Kidney epithelial cell (primary cell): Measurements from ENCODE around the gene PUM1. TPM values are rescaled to one million over a fixed set of nuclear protein-coding genes. Genes with fewer than 3 reads are reported as not detected.
"Not testable (repeated sequence)": the region's sequence is repeated elsewhere in the genome, so short reads cannot be mapped to it uniquely, and the experiment has no call there.

Experiments
- DNase-seq: peaks from one replicate; pipeline ENCODE4 v3.0.0-alpha.2; 2010; ENCODE audit warnings: low read depth
- H3K27me3 ChIP-seq: 2 replicates; pipeline ENCODE4 v1.6.0; 2011; ENCODE audit warnings: low read length; ENCODE audit not compliant: control insufficient read depth, insufficient read depth
- H3K36me3 ChIP-seq: 2 replicates; pipeline ENCODE4 v1.5.1; 2011; ENCODE audit warnings: low read length; ENCODE audit not compliant: control insufficient read depth, insufficient read depth
- H3K4me3 ChIP-seq: 2 replicates; pipeline ENCODE4 v1.5.1; 2011; ENCODE audit warnings: low read depth, mild to moderate bottlenecking, control low read depth, low read length
- CTCF ChIP-seq: IDR thresholded peaks from 2 replicates; pipeline ENCODE4 v1.5.1; 2011; ENCODE audit warnings: mild to moderate bottlenecking, moderate library complexity, low read length, control low read depth, inconsistent platforms; ENCODE audit not compliant: insufficient read depth, poor library complexity, severe bottlenecking
- total RNA-seq: library from RNA; depleted of rRNA; stranded (reverse); fragments of >200 nt; gene quantifications from 2 replicates; pipeline ENCODE4 v1.2.3, GENCODE V29; 2015

The PUM1 gene
- total RNA-seq, 1 donor from 2014 or later, result 78.1 TPM

DNA sequence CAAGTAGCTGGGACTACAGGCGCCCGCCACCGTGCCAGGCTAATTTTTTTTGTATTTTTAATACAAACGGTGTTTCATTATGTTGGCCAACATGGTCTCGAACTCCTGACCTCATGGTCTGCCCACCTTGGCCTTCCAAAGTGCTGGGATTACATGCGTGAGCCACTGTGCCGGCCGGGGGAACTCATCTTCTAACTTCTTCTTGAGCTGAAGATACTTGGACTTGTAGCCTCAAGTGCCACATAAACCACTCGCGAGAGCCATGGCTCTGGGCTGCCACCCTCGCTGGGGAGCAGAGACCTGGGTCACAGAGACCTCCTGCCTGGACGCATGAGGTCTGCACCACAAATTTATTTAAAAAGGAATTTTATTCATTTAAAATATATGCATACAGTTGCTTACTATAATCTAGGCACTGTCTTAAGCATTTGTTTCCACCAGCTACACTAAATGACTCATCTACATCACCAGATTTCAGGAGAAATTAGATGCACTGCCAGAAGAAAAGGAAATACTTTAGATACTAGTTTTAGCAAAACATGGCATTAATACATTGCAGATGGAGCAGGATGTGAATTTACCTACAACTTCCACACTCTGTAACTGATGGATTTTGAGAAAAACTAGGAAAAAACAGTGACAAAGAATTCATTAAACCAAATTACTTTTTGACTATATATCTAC, 29.9 kb upstream of the PUM1 start:
- Histone ChIP-seq H3K4me3 (no peak overlapping the region), H3K36me3 (no peaks in the 10 kb centered on the region), H3K27me3 (no peaks in the 10 kb centered on the region)
- DNase-seq, result no peak
- TF ChIP-seq CTCF, result no peak

DNA sequence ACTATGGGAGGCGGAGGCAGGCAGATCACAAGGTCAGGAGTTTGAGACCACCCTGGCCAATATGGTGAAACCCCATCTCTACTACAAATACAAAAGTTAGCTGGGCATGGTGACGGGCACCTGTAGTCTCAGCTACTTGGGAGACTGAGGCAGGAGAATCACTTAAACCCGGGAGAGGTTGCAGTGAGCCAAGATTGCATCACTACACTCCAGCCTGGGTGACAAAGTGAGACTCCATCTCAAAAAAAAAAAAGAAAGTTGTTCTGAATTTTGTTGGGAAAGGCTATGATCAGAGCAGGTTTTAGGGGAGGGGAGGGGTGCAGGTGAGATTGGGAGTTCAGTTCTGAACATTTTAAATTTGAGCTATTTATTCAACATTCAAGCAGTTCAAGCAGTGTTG, 22.6 kb upstream of the PUM1 start:
- H3K27me3 ChIP-seq, H3K36me3 ChIP-seq, DNase-seq, H3K4me3 ChIP-seq: not testable (repeated sequence)

DNA sequence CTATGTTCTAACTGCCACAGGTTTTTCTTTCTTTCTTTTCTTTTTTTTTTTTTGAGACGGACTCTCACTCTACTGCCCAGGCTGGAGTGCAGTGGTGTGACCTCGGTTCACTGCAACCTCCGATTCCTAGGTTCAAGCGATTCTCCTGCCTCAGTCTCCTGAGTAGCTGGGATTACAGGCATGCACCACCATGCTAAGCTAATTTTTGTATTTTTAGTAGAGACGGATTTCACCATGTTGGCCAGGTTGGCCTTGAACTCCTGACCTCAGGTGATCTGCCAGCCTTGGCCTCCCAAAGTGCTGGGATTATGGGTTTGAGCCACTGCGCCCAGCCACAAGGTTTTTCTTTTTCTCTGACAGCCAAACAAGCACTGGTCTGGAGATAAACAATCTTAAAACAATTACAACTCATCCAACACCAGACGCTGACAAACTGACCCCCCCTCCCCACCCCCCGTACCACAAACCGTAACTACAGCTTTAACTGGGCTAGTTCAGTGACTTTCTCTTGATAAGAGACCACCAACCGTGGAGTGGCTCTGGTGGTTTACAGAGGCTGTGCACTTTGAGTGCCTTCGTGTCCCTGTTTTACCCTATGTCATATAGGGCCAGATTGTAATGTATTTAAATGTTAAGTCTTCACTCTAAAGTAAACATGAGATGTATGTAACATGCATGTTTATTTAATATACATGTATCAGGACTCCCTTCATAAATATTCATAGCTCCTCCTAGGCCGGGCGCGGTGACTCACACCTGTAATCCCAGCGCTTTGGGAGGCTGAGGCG, 19.5 kb upstream of the PUM1 start:
- TF ChIP-seq CTCF, result no peak
- Histone ChIP-seq H3K4me3 (no peak overlapping the region), H3K36me3 (no peaks in the 10 kb centered on the region), H3K27me3 (no peaks in the 10 kb centered on the region)
- no peak for DNase-seq

- Histone ChIP-seq H3K4me3 (no peak overlapping the region), H3K36me3 (no peaks in the 10 kb centered on the region), H3K27me3 (no peaks in the 10 kb centered on the region)
- no peak for TF ChIP-seq CTCF
- DNase-seq, result no peak
Observed at GRCh38 chr1:31082385-31082784, 16.9 kb upstream of the PUM1 start.

DNA sequence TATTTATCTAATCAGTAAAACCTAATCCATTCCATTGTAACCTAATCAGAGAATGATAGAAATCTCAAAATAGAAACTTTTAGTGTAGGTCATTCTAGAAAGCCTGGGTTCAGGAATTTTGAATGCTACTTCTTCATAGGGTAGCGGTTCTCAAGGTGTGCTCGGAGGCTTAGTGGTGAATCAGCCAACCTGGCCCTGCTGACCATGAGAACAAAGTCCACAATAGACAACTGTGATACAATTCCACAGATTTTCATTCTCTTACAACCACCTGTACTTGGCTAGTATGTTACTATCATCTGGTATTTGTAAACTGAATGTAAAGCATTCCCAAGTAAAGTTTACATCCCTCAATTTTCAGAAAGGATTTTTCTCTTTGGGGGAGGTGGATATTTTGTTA, 7.5 kb upstream of the PUM1 start:
- Histone ChIP-seq H3K4me3 (no peak overlapping the region), H3K36me3 (no peaks in the 10 kb centered on the region), H3K27me3 (no peaks in the 10 kb centered on the region)
- DNase-seq, result no peak
- TF ChIP-seq CTCF, result no peak

- TF ChIP-seq CTCF, result no peak
- DNase-seq, result no peak
- no peaks in the 10 kb centered on the region for H3K36me3 ChIP-seq
- H3K4me3 ChIP-seq, result no peak overlapping the region
- no peaks in the 10 kb centered on the region for H3K27me3 ChIP-seq
Observed at GRCh38 chr1:31072304-31072746, 6.8 kb upstream of the PUM1 start.
